ENCODE data around the gene AJUBA. TPM values are rescaled to one million over a fixed set of nuclear protein-coding genes. Genes with fewer than 3 reads are reported as not detected.

Gene AJUBA
- total and polyA plus RNA-seq, 8 donors, result 37.9 to 51.9 (median 40.0) TPM

- intact Hi-C loops (cut with DNase I), result no loop called here
- Histone ChIP-seq H3K27ac (no peak overlapping the region), H3K9me3 (no peaks in the 10 kb centered on the region), H3K4me3 (no peak overlapping the region), H3K4me1 (peaks cover 0 to 23% of the 10 kb centered on the region in 2 donors), H3K36me3 (peaks cover 0 to 55% of the 10 kb centered on the region in 2 donors), H3K27me3 (no peaks in the 10 kb centered on the region)
- ATAC-seq, result no peak
- TF ChIP-seq CTCF (IDR thresholded peaks at IDR 0.05), result no peak
- no peak for DNase-seq
Observed at GRCh38 chr14:23024612-23025075, 42.3 kb upstream of the AJUBA start.

DNA sequence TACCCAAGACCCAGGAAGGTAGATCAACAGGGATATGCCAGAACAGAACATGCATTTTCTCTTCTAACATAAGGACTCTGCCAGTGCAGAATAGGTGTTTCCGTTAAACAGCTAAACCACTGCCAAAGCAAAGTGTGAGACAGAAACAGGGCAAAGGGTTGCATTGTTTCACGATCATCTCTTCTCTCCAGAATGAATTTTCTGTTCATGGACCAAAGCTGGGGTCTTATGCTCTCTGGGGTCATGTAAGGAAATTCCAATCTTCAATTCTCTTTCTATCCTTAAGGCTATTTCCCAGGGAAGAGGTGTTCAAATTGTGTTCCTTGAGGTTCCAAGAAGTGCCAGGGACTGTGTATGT lies 41.4 kb upstream of the AJUBA start:
- H3K36me3 ChIP-seq, result peaks cover 0 to 46% of the 10 kb centered on the region in 2 donors
- TF ChIP-seq CTCF (IDR thresholded peaks at IDR 0.05), result no peak
- intact Hi-C loops (cut with DNase I), result no loop called here
- no peaks in the 10 kb centered on the region for H3K9me3 ChIP-seq
- H3K27ac ChIP-seq, result no peak overlapping the region
- no peak for ATAC-seq
- peaks cover 0 to 19% of the 10 kb centered on the region in 2 donors for H3K4me1 ChIP-seq
- no peaks in the 10 kb centered on the region for H3K27me3 ChIP-seq
- no peak for DNase-seq
- H3K4me3 ChIP-seq, result no peak overlapping the region

- H3K9me3 ChIP-seq, result no peaks in the 10 kb centered on the region
- H3K4me1 ChIP-seq, result peaks cover 0 to 13% of the 10 kb centered on the region in 2 donors
- DNase-seq, result no peak
- no peaks in the 10 kb centered on the region for H3K27me3 ChIP-seq
- TF ChIP-seq CTCF (IDR thresholded peaks at IDR 0.05), result no peak
- no peak overlapping the region for H3K27ac ChIP-seq
- intact Hi-C loops (cut with DNase I), result no loop called here
- H3K36me3 ChIP-seq, result peaks cover 0 to 41% of the 10 kb centered on the region in 2 donors
- ATAC-seq, result no peak
- H3K4me3 ChIP-seq, result no peak overlapping the region
Observed at GRCh38 chr14:23023022-23023794, 40.9 kb upstream of the AJUBA start.

DNA sequence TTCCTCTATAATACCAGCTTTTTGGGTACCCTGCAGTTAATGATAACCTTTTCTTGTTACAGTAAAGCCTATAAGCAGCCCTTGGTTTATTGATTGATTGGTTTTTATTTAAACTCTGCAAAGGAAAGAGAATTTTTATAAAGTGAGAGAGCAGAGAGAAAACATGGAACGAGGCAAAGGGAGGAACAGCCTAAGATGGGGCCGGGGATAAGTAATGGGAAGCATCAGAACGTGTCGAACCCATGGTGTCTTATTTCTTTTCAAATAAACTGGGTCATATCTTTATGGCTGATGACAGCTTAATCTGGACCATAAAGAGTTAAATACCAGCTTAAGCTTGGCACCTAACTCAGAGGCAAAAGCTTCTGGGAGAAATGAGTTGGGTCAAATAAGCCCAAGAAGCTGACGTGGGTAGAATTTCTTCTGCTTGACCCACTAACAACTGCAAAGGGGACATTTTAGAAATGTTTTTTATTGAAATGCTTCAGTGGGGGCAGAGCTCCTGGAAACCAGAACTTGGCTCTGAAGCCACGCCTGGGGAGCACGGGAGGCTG lies 39.6 kb upstream of the AJUBA start:
- TF ChIP-seq CTCF (IDR thresholded peaks at IDR 0.05), result no peak
- ATAC-seq, result no peak
- DNase-seq, result no peak
- H3K9me3 ChIP-seq, result no peaks in the 10 kb centered on the region
- H3K36me3 ChIP-seq, result peaks cover 0 to 28% of the 10 kb centered on the region in 2 donors
- peaks cover 0 to 11% of the 10 kb centered on the region in 2 donors for H3K4me1 ChIP-seq
- no peak overlapping the region for H3K27ac ChIP-seq
- intact Hi-C loops (cut with DNase I), result no loop called here
- no peak overlapping the region for H3K4me3 ChIP-seq
- no peaks in the 10 kb centered on the region for H3K27me3 ChIP-seq

DNA sequence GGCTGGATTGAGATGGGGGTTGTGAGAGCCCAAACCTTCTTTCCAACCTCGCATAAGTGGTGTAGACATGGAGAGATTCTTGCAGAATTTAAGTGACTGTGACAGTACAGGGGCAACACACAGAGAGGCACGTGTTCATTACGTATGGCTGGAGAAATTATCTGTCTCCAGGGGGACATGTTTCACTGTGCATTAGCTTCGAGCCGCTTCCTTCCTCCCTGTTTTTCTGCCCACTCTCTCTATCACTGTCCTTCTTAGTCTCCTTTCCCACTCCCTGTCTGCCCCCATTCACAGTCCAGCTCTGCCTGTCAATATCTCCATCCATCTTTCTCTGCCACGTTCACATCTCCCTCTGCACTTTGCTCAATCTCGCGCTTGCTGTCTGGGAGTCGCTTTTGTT lies 39.1 kb upstream of the AJUBA start:
- DNase-seq, result no peak
- TF ChIP-seq CTCF (IDR thresholded peaks at IDR 0.05), result no peak
- no peaks in the 10 kb centered on the region for H3K27me3 ChIP-seq
- no peak overlapping the region for H3K27ac ChIP-seq
- H3K4me3 ChIP-seq, result no peak overlapping the region
- intact Hi-C loops (cut with DNase I), result no loop called here
- H3K36me3 ChIP-seq, result peaks cover 0 to 23% of the 10 kb centered on the region in 2 donors
- H3K9me3 ChIP-seq, result no peaks in the 10 kb centered on the region
- ATAC-seq, result no peak
- H3K4me1 ChIP-seq, result peaks cover 0 to 11% of the 10 kb centered on the region in 2 donors
